ENCODE data around the gene TNIP2. TPM values are rescaled to one million over a fixed set of nuclear protein-coding genes. Genes with fewer than 3 reads are reported as not detected.
"Not testable (repeated sequence)": the region's sequence is repeated elsewhere in the genome, so short reads cannot be mapped to it uniquely, and the experiment has no call there.

The TNIP2 gene
- total RNA-seq, 1 donor from 2014 or later: 76.8 TPM

DNA sequence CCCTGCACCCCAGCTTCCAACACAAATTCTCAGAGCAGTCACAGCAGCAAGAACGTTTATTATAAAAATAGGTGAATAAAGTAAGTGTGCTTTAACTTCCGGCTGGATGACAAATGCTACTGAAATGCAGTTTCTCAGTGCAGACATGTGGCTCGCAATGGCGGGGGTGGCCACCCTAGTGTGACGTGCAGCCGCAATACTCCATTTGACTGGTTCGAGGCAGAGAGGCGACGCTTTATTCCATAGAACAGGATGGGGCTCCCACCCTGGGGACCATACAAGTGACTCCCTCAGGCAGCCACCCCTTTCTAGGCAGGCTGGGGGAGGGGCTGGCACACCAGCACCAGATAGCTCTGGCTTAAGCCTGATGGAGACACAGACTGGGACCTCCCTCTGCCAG, 14.5 kb downstream of the TNIP2 start:
- Histone ChIP-seq H3K27me3 (ENCODE audit: control insufficient read depth, insufficient read depth, low read length) (no peaks in the 10 kb centered on the region), H3K4me3 (ENCODE audit: low read depth, low read length) (no peak overlapping the region), H3K36me3 (ENCODE audit: control insufficient read depth, insufficient read depth, low read length) (peaks cover 2% of the 10 kb centered on the region)
- TF ChIP-seq, protein P1, sequence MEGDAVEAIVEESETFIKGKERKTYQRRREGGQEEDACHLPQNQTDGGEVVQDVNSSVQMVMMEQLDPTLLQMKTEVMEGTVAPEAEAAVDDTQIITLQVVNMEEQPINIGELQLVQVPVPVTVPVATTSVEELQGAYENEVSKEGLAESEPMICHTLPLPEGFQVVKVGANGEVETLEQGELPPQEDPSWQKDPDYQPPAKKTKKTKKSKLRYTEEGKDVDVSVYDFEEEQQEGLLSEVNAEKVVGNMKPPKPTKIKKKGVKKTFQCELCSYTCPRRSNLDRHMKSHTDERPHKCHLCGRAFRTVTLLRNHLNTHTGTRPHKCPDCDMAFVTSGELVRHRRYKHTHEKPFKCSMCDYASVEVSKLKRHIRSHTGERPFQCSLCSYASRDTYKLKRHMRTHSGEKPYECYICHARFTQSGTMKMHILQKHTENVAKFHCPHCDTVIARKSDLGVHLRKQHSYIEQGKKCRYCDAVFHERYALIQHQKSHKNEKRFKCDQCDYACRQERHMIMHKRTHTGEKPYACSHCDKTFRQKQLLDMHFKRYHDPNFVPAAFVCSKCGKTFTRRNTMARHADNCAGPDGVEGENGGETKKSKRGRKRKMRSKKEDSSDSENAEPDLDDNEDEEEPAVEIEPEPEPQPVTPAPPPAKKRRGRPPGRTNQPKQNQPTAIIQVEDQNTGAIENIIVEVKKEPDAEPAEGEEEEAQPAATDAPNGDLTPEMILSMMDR (IDR thresholded peaks at IDR 0.05; ENCODE audit: insufficient read depth, low read length, poor library complexity, severe bottlenecking): no peak
- no peak for DNase-seq (ENCODE audit: low read depth)

DNA sequence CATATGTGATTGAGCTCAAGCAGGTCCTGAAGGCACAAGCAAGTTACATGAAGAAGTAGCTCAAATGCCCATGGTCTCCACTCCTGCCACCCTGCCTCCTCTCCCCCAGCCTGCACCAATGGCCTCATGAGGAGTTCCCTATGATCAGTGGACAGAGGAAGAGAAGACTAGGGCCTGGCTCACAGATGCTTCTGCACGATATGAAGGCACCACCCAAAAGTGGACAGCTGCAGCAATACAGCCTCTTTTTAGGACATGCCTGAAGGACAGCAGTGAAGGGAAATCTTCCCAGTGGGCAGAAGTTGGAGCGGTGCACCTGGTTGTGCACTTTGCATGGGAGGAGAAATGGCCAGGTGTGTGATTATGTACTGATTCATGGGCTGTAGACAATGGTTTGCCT, 17.8 kb downstream of the TNIP2 start:
- DNase-seq (ENCODE audit: low read depth); H3K4me3 ChIP-seq (ENCODE audit: low read depth, low read length); H3K36me3 ChIP-seq (ENCODE audit: control insufficient read depth, insufficient read depth, low read length); H3K27me3 ChIP-seq (ENCODE audit: control insufficient read depth, insufficient read depth, low read length): not testable (repeated sequence)

- Histone ChIP-seq H3K36me3 (ENCODE audit: control insufficient read depth, insufficient read depth, low read length) (peaks cover 1% of the 10 kb centered on the region), H3K4me3 (ENCODE audit: low read depth, low read length) (no peak overlapping the region), H3K27me3 (ENCODE audit: control insufficient read depth, insufficient read depth, low read length) (no peaks in the 10 kb centered on the region)
- TF ChIP-seq, protein P1 (IDR thresholded peaks at IDR 0.05; ENCODE audit: insufficient read depth, low read length, poor library complexity, severe bottlenecking): no peak
- DNase-seq (ENCODE audit: low read depth): no peak
These were observed 20.3 kb downstream of the TNIP2 start for GRCh38 chr4:2735869-2736268.

GRCh38 chr4:2734612-2735011, 21.5 kb downstream of the TNIP2 start:
- Histone ChIP-seq H3K36me3 (ENCODE audit: control insufficient read depth, insufficient read depth, low read length) (peaks cover 1% of the 10 kb centered on the region), H3K27me3 (ENCODE audit: control insufficient read depth, insufficient read depth, low read length) (no peaks in the 10 kb centered on the region), H3K4me3 (ENCODE audit: low read depth, low read length) (no peak overlapping the region)
- DNase-seq (ENCODE audit: low read depth): no peak
- TF ChIP-seq, protein P1 (IDR thresholded peaks at IDR 0.05; ENCODE audit: insufficient read depth, low read length, poor library complexity, severe bottlenecking): no peak

DNA sequence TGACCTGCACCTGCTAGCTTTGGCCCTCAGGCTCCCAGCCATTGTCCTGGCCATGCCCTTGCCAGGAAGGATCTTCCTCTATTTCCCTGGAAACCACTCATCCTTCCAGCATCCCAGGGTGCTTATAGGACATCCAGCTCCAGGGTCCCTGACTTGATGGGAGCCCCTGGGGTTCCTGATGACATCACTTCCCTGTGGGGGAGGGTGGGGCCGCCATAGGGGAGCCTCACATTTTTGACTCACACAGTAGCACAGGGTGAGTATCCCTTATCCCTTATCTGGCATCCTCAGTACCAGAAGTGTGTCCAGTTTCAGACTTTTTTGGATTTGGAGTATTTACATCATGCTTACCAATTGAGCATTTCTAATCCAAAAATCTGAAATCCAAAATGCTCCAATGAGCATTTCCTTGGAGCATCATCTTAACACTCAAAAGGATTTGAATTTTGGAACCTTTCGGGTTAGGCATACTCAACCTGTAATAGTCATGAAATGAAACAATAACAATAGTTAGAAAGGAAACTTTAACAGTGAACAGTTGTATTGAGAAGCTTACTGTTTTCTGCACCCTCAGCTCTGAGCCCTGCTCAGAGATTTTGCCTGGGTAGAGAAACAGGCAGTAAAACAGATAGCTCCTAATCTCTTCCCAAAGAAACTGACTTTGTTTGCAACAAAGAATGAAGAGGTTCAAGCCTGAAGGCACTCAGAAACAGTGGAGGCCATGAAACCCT, 22.1 kb downstream of the TNIP2 start:
- TF ChIP-seq, protein P1 (IDR thresholded peaks at IDR 0.05; ENCODE audit: insufficient read depth, low read length, poor library complexity, severe bottlenecking): no peak
- Histone ChIP-seq H3K36me3 (ENCODE audit: control insufficient read depth, insufficient read depth, low read length) (peaks cover 1% of the 10 kb centered on the region), H3K4me3 (ENCODE audit: low read depth, low read length) (no peak overlapping the region), H3K27me3 (ENCODE audit: control insufficient read depth, insufficient read depth, low read length) (no peaks in the 10 kb centered on the region)
- DNase-seq (ENCODE audit: low read depth): no peak

DNA sequence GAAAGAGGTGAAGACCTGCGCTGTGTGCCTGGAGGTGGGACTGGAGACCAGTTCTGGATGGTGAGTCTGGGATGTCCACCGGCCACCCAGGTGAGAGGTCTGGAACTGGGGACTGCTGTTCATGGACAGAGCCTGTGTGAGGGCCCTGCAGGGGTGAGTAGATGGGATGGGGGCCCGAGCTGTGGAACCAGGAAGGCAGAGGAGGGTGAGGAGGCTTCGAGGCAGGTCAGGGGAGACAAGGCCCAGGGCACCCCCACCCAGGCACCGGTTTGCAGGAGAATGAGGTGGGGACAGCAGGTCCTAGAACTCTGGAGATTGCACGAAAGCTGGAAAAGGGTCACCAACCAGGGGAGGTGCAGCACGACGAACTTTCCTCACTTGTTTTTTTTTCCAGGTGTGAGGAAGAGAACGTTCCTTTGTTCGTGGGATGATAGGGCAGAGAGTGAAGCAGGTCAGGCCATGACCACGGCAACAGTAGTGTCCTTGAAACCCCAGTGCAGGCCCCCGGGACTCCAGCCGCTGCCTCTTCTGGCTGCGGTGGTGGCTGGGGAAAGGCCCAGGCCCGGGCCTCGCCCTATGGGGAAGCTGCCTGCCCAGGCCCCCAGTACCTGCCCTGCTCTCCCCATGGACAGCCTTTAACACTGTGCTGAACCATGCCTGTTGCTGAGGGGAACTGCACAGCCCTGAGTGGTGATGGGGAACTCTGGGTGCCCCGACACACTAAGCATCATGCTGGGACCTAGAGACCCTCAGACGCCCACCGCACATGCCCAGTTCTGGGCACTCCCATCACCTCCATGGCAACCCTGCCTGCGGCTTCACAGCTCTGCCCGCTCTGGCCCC, 22.9 kb downstream of the TNIP2 start:
- DNase-seq (ENCODE audit: low read depth): no peak
- TF ChIP-seq, protein P1 (IDR thresholded peaks at IDR 0.05; ENCODE audit: insufficient read depth, low read length, poor library complexity, severe bottlenecking): no peak
- H3K27me3 ChIP-seq (ENCODE audit: control insufficient read depth, insufficient read depth, low read length): no peaks in the 10 kb centered on the region
- H3K36me3 ChIP-seq (ENCODE audit: control insufficient read depth, insufficient read depth, low read length): peaks cover 1% of the 10 kb centered on the region
- H3K4me3 ChIP-seq (ENCODE audit: low read depth, low read length): no peak overlapping the region
